ENCODE measurements around the gene LENG9. TPM values are rescaled to one million over a fixed set of nuclear protein-coding genes. Genes with fewer than 3 reads are reported as not detected.
"Not testable (repeated sequence)": the region's sequence is repeated elsewhere in the genome, so short reads cannot be mapped to it uniquely, and the experiment has no call there.

LENG9 gene
- polyA plus RNA-seq, result not detected

DNA sequence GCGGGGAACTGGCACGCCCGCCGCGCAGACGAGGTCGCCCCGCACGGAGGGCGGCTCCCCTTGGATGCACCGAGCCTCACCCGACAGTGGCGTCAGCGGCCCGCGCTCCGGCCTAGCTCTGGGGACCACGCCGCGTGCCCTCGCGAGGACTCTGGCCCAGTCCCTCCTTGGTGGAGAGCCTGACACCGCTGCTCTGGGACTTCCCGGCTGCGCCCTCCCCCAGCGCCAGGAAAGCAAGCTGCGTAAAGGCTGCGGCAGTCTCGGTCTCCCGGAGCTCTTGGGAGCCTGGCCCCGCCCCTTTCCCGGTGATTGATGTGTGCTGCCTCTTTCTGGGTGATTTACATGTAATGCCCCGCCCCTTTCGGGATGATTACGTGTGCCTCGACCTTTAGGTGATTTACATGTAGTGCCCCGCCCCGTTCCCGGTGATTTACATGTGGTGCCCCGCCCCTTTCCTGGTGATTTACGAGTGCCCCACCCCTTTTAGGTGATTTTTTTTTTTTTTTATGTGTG is at the start of gene LENG9:
Gene LENG9, minus strand, starts transcription at position 248 of the 513 bp plus-strand sequence. CDS start 252 bp downstream, outside the sequence.
- Mint-ChIP-seq H3K36me3 (peaks cover 1% of the 10 kb centered on the region), H3K4me3 (peak within 1 kb of the TSS; percentile 85 to 97 (median 92)), H3K27me3 (peaks cover 4% of the 10 kb centered on the region), H3K9me3 (no peaks in the 10 kb centered on the region), H3K27ac (peak within 1 kb of the TSS; percentile 73 to 97 (median 92)), H3K4me1 (peaks cover 13 to 18% (median 14%) of the 10 kb centered on the region in 3 donors)

DNA sequence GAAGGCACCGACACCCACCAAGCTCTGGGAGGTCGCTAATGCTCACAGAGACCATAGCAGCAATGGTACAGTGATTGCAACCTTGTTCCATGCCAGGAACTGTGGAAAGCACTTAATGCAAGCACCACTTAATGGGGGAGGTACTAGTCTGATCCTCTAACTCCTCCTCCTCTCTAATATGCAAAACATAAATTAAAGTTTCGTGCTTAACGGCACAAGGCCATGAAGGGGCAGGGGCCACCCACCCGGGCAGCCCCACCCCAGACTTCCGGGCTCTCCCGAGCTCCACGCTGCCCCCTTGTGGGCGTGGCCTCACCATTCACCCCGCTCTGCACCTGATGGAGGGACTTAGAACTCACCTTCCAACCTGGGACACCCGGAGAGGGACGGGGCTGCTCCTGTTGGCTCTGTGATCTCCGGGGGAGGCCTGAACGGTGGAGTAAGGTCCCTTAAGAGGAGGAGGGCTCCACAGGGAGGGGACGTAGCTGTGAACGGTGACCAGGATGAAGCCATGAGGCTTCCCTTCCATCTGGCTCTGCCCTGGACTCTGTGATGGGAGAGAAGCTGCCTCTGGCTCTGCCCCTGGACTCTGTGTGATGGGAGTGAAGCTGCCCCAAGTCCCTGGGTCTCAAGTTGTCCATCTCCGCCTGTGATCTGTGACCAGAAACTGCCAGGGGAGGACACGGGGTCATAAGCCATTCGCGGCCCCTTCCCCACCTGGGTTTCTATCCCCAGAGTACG is 45.8 kb upstream of the LENG9 start:
- not testable (repeated sequence) for H3K9me3 Mint-ChIP-seq, H3K36me3 Mint-ChIP-seq, H3K27ac Mint-ChIP-seq
- Mint-ChIP-seq H3K4me1 (peaks cover 9 to 17% (median 16%) of the 10 kb centered on the region in 3 donors), H3K27me3 (peaks cover 46% of the 10 kb centered on the region), H3K4me3 (peak overlapping the region in 1 of 4 donors; percentile 45)

DNA sequence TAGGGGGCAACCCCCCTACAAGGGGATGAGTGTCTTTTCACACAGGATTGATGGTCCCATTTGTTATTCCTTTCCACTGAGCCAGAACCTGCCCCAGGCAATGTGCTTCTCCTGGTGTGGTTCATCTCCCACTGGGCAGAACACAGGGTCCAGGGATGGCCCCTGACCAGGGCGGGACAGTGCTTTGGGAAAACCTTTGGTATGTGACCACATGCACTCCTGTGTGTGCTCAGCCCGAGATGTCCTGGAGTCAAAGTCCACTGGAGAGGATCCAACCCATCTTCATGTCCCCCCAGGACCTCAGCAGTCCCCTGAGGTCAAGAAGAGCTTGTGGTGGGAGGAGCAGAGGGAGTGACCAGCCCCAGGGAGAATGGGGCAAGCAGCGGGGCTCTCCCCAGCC is 44.9 kb upstream of the LENG9 start:
- not testable (repeated sequence) for H3K36me3 Mint-ChIP-seq, H3K27ac Mint-ChIP-seq, H3K9me3 Mint-ChIP-seq, H3K4me3 Mint-ChIP-seq
- Mint-ChIP-seq H3K27me3 (peaks cover 44% of the 10 kb centered on the region), H3K4me1 (peaks cover 9 to 17% (median 16%) of the 10 kb centered on the region in 3 donors)

DNA sequence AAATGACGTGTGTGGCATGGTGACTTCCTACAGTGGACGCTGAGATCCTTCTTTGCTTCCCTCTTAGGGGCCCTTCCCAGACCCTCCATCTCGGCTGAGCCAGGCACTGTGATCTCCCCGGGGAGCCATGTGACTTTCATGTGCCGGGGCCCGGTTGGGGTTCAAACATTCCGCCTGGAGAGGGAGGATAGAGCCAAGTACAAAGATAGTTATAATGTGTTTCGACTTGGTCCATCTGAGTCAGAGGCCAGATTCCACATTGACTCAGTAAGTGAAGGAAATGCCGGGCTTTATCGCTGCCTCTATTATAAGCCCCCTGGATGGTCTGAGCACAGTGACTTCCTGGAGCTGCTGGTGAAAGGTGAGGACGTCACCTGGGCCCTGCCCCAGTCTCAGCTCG is 44.2 kb upstream of the LENG9 start:
- peaks cover 42% of the 10 kb centered on the region for H3K27me3 Mint-ChIP-seq
- peaks cover 9 to 17% (median 16%) of the 10 kb centered on the region in 3 donors for H3K4me1 Mint-ChIP-seq
- H3K4me3 Mint-ChIP-seq, result peak overlapping the region in 2 of 4 donors; percentile 60 to 65
- H3K36me3 Mint-ChIP-seq, result no peaks in the 10 kb centered on the region
- H3K9me3 Mint-ChIP-seq, result peaks cover 2 to 3% (median 3%) of the 10 kb centered on the region in 3 donors
- H3K27ac Mint-ChIP-seq, result no peak overlapping the region

DNA sequence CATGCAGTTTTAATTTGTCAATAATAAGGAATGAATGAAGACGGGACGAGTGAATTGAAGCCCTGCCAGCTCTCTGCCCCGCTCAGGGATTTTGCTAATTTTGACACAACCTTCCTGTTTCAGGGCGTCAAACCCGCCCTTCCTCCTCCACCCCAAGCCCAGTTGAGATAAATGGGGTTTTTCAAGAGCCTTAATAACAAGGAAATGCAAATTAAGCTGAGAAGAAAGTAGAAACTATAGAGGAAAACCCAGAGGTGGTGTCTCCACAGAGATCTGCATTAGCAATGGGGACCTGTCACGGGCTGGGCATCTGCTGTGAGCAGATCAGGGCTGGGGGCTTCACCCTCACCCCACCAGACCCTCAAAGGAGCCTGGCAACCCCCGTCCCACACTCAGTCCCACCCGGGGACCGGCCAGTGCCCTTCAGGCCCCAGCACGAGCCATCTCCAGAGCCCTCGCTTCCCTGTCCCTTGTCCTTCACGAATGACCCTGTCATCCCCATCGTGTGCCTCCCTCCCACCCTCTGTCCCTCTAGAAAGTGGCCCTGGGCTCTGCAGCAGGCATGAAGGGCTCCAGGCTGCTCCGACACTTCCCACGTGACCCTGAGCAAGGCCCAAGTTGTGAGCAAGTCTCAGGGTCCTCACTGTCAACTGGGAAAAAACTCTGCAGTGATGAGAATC is 43.6 kb upstream of the LENG9 start:
- H3K9me3 Mint-ChIP-seq, H3K36me3 Mint-ChIP-seq: not testable (repeated sequence)
- peak overlapping the region in 1 of 3 donors; percentile 0 for H3K27ac Mint-ChIP-seq
- H3K27me3 Mint-ChIP-seq, result peaks cover 35% of the 10 kb centered on the region
- H3K4me1 Mint-ChIP-seq, result peaks cover 9 to 17% (median 16%) of the 10 kb centered on the region in 3 donors
- peak overlapping the region in 3 of 4 donors; percentile 29 to 70 (median 60) for H3K4me3 Mint-ChIP-seq

DNA sequence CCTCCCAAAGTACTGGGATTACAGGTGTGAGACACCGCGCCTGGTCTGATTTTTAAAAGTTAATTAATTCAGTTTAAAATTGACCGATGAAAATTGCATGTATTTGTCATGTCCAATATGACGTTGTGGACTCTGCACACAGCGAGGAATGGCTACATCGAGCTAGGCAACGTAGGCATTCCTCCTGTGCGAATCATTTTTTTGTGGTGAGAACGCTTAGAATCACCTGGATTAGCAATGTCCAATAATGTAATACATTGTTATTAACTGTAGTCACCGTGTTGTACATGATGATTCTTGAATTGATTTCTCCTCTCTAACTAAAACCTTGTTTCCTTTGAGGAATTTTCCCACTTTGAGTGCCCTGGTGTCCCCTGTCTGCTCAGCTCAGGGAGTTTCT is 42.5 kb upstream of the LENG9 start:
- H3K4me1 Mint-ChIP-seq, result peaks cover 9 to 17% (median 16%) of the 10 kb centered on the region in 3 donors
- H3K4me3 Mint-ChIP-seq, result no peak overlapping the region
- H3K9me3 Mint-ChIP-seq, result peaks cover 2 to 5% (median 3%) of the 10 kb centered on the region in 3 donors
- H3K27me3 Mint-ChIP-seq, result peaks cover 34% of the 10 kb centered on the region
- H3K36me3 Mint-ChIP-seq, result no peaks in the 10 kb centered on the region
- H3K27ac Mint-ChIP-seq, result no peak overlapping the region

DNA sequence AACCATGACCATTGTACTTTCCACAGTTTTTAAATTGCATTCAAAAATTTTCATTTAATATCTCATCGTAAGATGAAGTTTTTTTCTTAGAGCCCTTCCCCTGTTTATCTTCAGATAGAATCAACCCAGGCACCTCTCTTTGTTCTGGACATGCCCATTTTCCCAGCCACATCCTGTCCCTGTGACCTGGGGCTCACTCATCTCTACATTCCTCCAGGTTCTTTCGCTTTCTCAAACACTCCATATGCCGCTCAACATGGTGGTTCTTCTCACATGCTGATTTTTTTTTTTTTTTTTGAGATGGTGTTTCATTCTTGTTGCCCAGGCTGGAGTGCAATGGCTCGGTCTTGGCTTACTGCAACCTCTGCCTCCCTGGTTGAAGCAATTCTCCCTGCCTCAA is 42.0 kb upstream of the LENG9 start:
- H3K27ac Mint-ChIP-seq, H3K4me3 Mint-ChIP-seq, H3K36me3 Mint-ChIP-seq, H3K9me3 Mint-ChIP-seq: not testable (repeated sequence)
- Mint-ChIP-seq H3K27me3 (peaks cover 34% of the 10 kb centered on the region), H3K4me1 (peaks cover 9 to 17% (median 16%) of the 10 kb centered on the region in 3 donors)

DNA sequence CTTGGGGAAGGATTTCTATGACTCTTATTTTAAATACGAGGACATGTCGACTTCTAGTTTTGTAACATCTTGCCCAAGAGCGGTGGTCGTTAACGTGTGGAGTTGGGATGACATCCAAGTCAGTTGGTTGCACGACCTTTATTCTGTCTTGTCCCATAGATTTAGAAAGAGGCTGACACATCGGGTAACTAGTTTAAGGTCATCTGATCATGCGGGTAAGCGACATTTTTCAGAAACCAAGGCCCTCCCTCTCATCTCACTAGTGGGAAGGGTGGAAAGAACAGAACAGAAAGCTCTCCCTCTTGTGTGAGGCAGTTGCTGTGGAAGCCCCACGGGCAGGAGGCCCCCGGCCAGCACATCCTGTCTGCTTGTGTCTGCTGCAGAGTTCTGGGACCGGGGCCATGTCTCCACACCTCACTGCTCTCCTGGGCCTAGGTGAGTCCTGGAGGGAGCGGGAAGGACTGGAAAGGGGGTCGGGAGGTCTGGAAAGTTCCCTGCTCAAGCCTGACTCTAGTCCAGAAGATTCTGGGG is 39.0 kb upstream of the LENG9 start, which contains the start of gene LAIR2:
Gene LAIR2, plus strand, starts transcription at position 314 of the 531 bp plus-strand sequence. Its CDS starts 88 bp downstream, at position 402.
- H3K4me1 Mint-ChIP-seq, result peaks cover 9 to 13% (median 12%) of the 10 kb centered on the region in 3 donors
- H3K27ac Mint-ChIP-seq, result no peak within 1 kb of the TSS
- peaks cover 2 to 5% (median 3%) of the 10 kb centered on the region in 3 donors for H3K9me3 Mint-ChIP-seq
- H3K36me3 Mint-ChIP-seq, result no peaks in the 10 kb centered on the region
- peaks cover 46% of the 10 kb centered on the region for H3K27me3 Mint-ChIP-seq
- no peak within 1 kb of the TSS for H3K4me3 Mint-ChIP-seq

DNA sequence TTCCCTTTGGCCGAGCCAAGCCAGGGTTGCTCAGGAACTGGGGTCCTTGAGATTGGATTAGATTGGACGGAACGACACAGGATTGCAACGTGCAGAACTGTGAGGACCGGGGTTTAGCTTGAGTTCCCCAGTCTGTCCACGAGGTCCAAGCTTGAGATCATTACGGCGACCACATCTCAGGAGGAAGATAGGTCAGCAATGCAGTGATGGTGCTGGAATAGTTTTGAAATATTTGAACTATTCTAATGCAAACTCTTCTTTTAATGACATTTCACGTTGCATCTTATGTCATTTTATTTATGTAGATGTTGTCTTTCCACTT is 34.8 kb upstream of the LENG9 start:
- not testable (repeated sequence) for H3K4me3 Mint-ChIP-seq, H3K27ac Mint-ChIP-seq, H3K4me1 Mint-ChIP-seq, H3K36me3 Mint-ChIP-seq, H3K9me3 Mint-ChIP-seq
- peaks cover 42% of the 10 kb centered on the region for H3K27me3 Mint-ChIP-seq

DNA sequence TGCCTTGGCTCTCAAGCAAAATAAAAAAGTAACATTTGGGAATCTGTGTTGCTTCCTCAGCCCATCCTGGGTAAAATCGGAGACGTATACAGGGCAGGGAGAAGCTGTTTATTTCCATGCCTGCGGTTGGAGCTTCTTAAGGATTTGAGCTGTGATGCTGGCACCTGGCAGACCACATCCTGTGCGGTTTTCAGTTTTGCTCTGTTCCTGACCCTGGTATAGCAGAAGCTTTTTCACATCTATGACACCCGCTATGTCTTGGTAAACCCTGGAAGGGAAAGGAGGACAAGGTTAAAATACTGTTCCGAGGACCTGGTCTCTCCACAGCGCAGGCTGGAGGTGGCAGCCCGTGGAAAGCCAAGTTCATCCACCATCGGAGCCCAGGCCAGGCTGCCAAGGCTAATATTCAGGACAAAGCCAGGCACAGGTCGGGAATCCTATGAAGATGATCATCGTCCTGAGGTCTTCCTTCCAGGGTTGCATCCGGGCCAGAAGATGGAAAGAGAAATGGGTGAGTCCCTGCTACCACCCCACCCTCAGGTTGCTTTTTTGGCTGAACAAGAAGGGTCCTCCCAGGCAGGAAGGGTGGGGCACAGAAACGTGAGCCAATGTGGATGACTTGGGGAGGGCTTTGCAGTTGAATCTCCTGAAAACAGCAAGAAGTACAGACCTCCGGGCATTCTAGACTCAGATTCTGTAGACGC is 34.3 kb upstream of the LENG9 start:
- H3K4me1 Mint-ChIP-seq, H3K9me3 Mint-ChIP-seq, H3K27ac Mint-ChIP-seq, H3K36me3 Mint-ChIP-seq: not testable (repeated sequence)
- Mint-ChIP-seq H3K27me3 (peaks cover 44% of the 10 kb centered on the region), H3K4me3 (peak overlapping the region in 1 of 4 donors; percentile 52)

DNA sequence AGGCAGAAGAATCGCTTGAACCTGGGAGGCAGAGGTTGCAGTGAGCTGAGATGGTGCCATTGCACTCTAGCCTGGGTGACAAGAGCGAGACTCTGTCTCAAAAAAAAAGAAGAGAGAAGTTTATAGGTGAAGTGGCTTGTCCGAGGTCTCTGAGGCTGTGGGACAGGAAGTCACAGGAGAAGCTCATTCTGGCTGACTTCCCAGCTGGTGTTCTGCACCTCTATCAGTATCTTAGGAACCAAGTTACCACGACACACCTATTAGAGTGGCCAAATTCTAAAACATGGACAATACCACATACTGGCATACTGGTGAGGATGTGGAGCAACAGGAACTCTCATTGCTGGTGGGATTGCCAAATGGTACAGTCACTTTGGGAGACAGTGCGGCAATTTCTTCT is 31.7 kb upstream of the LENG9 start:
- H3K27me3 Mint-ChIP-seq, result peaks cover 59% of the 10 kb centered on the region
- not testable (repeated sequence) for H3K27ac Mint-ChIP-seq, H3K36me3 Mint-ChIP-seq, H3K4me3 Mint-ChIP-seq, H3K9me3 Mint-ChIP-seq
- H3K4me1 Mint-ChIP-seq, result peaks cover 5 to 12% (median 7%) of the 10 kb centered on the region in 3 donors

DNA sequence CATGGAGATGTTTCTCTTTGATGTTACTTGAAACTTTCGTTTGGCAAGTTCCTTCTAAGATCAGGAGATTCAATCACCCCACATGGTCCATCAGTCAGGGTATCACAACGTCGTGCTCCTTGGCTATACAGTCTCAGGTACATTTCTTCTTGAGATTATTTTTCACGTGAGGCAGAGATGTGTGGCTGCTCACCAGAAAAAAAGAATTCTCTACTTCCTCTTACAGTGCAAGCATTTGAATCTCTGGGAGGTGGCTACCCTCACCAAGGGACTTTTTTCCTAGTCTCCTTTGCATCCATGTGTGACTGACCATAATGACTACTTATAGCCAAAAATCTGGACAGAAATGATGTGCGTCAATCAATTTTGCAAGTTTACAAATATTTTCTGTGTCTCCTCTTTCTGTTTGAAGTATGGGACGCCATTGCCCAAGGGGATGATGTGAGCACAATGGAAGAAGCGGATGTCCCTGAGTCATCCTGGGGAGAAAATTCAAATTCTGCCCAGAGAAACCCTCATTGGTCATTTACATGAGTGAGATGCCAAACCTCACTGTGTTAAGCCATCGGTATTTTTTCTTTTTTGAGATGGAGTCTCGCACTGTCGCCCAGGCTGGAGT is 30.5 kb upstream of the LENG9 start:
- Mint-ChIP-seq H3K9me3 (no peaks in the 10 kb centered on the region), H3K4me3 (no peak overlapping the region), H3K4me1 (peaks cover 7 to 12% (median 7%) of the 10 kb centered on the region in 3 donors), H3K27ac (no peak overlapping the region), H3K27me3 (peaks cover 56% of the 10 kb centered on the region), H3K36me3 (no peaks in the 10 kb centered on the region)

DNA sequence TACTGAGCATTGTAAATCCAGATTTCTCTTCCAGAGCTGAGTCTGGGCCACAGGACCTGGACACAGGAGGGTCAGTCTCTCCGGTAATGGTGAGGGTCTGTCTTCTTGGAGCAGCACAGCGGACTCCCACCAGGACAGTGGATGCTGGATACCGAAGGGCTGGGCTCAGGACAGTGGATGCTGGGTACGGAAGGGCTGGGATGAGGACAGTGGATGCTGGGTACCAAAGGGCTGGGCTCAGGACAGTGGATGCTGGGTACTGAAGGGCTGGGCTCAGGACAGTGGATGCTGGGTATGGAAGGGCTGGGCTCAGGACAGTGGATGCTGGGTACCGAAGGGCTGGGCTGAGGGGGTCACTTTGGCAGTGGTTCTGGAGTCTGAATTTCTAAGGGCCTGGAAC is 29.5 kb upstream of the LENG9 start:
- H3K9me3 Mint-ChIP-seq, H3K4me3 Mint-ChIP-seq, H3K27ac Mint-ChIP-seq, H3K36me3 Mint-ChIP-seq: not testable (repeated sequence)
- Mint-ChIP-seq H3K4me1 (peaks cover 7 to 11% (median 9%) of the 10 kb centered on the region in 3 donors), H3K27me3 (peaks cover 49% of the 10 kb centered on the region)

DNA sequence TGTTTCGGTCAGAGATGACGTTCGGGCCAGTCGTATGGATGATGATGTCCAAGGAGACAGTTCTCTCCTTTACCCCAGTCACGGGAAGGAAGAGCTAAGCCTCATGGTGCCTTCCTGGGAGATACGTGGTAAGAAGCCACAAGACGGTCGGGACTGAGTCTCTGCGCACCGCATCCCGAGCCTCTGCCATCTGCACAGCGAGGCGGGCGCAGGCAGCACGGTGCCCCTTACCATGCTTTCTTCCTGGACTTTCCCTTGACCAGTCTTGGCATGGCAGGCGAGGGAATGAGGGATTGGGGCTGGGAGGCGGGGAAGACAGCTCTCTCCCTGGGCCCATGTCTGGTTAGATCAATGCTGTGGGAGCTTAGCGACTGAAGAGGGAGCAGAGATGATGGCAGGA is 29.0 kb upstream of the LENG9 start:
- no peaks in the 10 kb centered on the region for H3K9me3 Mint-ChIP-seq
- no peak overlapping the region for H3K4me3 Mint-ChIP-seq
- H3K27ac Mint-ChIP-seq, result no peak overlapping the region
- H3K36me3 Mint-ChIP-seq, result no peaks in the 10 kb centered on the region
- peaks cover 5 to 10% (median 9%) of the 10 kb centered on the region in 3 donors for H3K4me1 Mint-ChIP-seq
- peaks cover 46% of the 10 kb centered on the region for H3K27me3 Mint-ChIP-seq
